Measurements from ENCODE around the gene TFR2.

DNA sequence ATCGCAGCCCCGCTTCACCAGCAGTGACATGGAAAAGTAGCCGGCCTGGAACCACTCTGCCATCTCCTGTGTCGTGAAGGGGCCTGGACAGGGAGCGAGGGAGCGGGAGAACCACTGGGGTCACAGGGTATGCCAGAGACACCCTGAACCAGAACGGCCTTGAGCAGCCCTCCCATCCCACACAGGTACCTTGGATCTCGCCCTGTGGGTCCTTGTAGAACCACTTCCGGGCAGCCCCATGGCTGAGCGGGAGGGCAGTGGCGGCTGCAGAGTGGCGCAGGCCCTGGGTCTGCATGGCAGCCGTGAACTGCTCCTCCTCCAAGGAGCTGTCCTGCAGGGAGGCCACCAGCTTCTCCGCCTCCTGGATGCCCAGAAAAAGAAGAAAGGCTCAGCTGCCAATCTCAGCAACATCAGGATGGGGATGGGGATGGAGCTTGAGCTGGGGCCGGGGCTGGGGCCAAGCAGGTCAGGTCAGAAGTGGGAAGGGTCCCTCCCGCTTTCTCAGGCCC lies 43.2 kb upstream of the TFR2 start:
- TF ChIP-seq, protein P1, sequence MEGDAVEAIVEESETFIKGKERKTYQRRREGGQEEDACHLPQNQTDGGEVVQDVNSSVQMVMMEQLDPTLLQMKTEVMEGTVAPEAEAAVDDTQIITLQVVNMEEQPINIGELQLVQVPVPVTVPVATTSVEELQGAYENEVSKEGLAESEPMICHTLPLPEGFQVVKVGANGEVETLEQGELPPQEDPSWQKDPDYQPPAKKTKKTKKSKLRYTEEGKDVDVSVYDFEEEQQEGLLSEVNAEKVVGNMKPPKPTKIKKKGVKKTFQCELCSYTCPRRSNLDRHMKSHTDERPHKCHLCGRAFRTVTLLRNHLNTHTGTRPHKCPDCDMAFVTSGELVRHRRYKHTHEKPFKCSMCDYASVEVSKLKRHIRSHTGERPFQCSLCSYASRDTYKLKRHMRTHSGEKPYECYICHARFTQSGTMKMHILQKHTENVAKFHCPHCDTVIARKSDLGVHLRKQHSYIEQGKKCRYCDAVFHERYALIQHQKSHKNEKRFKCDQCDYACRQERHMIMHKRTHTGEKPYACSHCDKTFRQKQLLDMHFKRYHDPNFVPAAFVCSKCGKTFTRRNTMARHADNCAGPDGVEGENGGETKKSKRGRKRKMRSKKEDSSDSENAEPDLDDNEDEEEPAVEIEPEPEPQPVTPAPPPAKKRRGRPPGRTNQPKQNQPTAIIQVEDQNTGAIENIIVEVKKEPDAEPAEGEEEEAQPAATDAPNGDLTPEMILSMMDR (IDR thresholded peaks at IDR 0.05): no peak
- no peak for TF ChIP-seq POLR2A (IDR thresholded peaks at IDR 0.05)

Measured in esophagus squamous epithelium (tissue), 4 donors.